Left cardiac atrium (tissue), 4 donors: ENCODE results near the gene OR4N2. TPM values are rescaled to one million over a fixed set of nuclear protein-coding genes. Genes with fewer than 3 reads are reported as not detected.
"Not testable (repeated sequence)": the region's sequence is repeated elsewhere in the genome, so short reads cannot be mapped to it uniquely, and the experiment has no call there.

Source experiments
- ATAC-seq, 2 donors: fragments of 200-7000 bp; cut with Tn5 transposase; one replicate each; pipeline ENCODE4 v1.9.1; 2020; ENCODE audit warnings: mild to moderate bottlenecking in 2 of 2, moderate library complexity in 2 of 2
- DNase-seq: peaks from one replicate; pipeline ENCODE4 v3.0.0-alpha.2; 2020
- intact Hi-C, 2 donors: fragments of 100-400 bp; cut with DNase I; formaldehyde crosslinking; loops; one replicate each; pipeline versions ENCODE4 v1.14.1 to v1.15.1; 2022 to 2023
- long read RNA-seq: library from polyadenylated mRNA; unstranded; transcript quantifications from one replicate; pipeline ENCODE4 v2.0.0, GENCODE V29; 2021
- total RNA-seq, 2 donors: library from RNA; stranded (reverse); fragmentation: NEBNext Ultra II Directional; extraction: Animal tissue kit (Norgen Biotek cat#: 25700); gene quantifications; one replicate each; pipeline ENCODE4 v1.2.1, GENCODE V29; 2021
- donor health status: DM: no; HTN: yes; CAD: no.
- donor health status: DM: no; HTN: yes; CAD: no; lungs with severe emphysema.
- donor health status: DM: yes; HTN: yes; CAD: no.
- donor health status: Dilated cardiomyopathy.

Gene OR4N2, protein sequence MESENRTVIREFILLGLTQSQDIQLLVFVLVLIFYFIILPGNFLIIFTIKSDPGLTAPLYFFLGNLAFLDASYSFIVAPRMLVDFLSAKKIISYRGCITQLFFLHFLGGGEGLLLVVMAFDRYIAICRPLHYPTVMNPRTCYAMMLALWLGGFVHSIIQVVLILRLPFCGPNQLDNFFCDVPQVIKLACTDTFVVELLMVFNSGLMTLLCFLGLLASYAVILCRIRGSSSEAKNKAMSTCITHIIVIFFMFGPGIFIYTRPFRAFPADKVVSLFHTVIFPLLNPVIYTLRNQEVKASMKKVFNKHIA
- not detected for total RNA-seq
- long read RNA-seq, result 0 reads

DNA sequence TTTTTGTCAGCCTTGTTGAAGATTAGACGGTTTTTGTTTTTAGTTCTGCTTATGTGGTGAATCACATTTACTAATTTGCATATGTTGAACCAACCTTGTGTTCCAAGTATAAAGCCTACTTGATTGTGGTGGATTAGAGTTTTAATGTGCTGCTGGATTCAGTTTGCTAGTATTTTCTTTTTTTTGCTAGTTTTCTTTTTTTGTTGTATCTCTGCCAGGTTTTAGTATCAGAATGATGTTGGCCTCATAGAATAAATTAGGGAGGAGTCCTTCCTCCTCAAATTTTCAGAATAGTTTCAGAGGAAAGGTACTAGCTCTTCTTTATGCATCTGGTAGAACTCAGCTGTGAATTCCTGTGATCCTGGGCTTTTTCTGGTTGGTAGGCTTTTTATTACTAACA lies at the start of gene OR4N2:
Gene OR4N2 (plus strand): TSS at position 301 of the 400 bp plus-strand sequence. CDS start 23,679 bp downstream, outside the sequence.
- DNase-seq, intact Hi-C loops, ATAC-seq: not testable (repeated sequence)

DNA sequence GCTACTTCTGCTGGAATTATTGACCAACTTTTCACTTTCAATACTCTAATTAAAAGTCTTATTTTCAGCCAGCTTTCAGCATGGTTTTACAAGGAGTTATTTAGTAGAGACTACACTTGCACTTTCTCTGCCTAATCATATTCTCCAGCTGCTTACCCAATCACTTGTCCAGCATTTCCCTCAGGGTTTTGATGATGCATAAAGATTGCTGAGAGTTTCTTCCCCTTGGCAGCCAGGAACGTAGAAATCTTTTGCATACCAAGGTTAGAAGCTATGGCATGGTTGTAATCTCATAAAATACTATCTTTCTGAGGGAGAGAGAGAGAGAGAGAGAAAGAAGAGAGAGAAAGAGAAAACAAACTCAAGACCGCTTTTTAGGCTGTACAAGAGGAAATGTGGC lies 49.4 kb upstream of the OR4N2 start:
- ATAC-seq, result peak in 1 of 2 donors; percentile 76
- intact Hi-C loops, result no loop called here
- no peak for DNase-seq

DNA sequence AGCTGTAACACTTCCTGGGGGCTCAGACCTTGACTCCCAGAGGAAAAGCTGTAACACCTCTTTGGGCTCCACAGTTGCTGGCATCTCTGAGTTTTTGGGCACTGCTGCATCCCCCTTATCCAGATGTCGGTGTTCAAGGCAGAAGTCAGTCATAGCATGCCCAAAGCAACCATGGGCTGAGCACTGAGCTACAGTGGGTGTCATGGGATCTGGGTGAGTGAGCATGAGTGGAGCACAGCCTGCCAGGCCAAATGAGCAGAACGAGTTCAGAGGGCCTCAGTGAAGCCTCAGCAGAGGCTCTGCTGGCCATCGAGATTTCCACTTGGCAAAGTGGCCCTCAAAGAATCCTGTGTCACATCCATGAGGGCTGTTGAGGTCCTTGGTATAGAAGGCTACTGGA lies 32.1 kb upstream of the OR4N2 start:
- DNase-seq, ATAC-seq, intact Hi-C loops: not testable (repeated sequence)

DNA sequence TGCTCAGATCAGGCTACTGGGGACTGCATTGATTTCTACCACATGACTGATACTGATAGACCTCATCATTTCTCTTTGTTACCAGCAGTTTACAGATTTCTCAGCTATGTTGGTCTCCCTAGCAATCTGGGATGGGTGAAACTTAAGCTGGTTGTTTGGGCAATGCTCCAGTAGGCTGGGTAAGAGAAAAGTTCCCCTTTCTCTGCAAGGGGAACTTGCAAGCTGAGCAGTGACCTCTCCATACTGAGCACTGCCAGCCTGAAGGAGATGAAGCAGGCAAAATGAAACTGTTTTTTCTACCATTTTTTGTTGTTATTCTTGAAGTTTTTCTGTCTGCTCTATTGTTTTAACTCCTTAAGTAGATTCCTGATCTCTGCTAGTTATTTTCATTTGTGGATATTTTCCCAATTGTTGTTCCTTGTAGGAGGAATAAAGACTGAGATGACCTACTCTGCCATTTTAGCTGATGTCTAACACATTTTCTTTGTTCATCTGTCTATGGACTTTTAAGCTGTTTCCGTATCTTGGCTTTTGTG lies 31.6 kb upstream of the OR4N2 start:
- no peak for DNase-seq
- ATAC-seq, result peak in 1 of 2 donors; percentile 71
- intact Hi-C loops, result no loop called here

DNA sequence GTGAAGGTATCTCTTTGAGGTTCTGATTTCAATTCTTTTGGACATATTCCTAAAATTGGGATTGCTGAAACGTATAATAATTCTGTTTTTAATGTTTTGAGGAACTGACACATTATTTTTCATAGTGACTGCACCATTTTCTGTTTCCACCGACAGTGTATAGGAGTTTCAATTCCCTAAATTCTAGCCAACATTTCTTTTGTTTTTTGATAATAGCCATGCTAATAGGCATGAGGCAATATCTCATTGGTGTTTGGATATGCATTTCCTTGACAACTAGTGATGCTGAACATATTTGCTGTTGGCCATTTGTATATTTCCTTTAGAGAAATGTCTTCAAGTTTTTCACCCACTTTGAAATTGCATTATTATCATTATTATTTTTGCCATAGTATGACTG lies 31.1 kb upstream of the OR4N2 start:
- peak in 1 of 2 donors; percentile 59 for ATAC-seq
- DNase-seq, intact Hi-C loops: not testable (repeated sequence)

DNA sequence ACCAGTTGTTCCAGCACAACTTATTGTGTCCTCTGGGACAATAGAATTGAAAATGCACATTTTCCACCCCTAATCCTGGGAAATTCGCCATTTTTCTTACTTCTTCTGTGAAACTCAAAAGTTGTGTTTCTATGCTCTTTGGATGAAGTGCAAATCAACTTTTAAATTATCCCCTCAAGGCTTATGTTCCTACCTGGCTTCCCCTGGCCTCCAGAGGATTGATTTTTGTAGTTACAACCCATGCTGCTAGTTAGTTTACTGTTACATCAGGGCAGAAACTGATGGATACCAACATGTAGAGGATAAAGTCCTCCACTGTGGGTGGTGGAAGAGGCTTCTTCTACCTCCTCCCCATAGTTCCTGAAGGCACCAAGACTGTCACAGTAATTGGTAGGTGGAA lies 30.4 kb upstream of the OR4N2 start, which contains the start of gene OR4M1:
Gene OR4M1 (plus strand): TSS at position 301 of the 400 bp plus-strand sequence. CDS start 6,819 bp downstream, outside the sequence.
- DNase-seq, intact Hi-C loops, ATAC-seq: not testable (repeated sequence)

DNA sequence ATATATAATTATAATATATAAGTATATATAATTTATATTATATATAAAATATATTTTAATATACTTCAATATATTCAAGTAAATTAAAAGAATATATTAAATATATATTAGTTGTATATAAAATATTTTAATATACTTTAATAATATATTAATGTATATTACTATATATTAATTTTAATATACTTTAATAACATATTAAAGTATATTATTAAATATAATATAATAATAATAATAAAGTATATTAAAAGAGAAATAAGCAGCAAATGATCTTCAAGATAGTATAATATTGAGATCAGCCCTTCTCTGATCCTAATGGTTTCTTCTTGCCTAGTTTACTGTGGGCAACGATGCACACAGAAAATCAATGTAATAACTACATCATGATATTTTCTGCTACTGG lies 28.0 kb upstream of the OR4N2 start:
- intact Hi-C loops, result no loop called here
- ATAC-seq, result no peak
- DNase-seq, result no peak

DNA sequence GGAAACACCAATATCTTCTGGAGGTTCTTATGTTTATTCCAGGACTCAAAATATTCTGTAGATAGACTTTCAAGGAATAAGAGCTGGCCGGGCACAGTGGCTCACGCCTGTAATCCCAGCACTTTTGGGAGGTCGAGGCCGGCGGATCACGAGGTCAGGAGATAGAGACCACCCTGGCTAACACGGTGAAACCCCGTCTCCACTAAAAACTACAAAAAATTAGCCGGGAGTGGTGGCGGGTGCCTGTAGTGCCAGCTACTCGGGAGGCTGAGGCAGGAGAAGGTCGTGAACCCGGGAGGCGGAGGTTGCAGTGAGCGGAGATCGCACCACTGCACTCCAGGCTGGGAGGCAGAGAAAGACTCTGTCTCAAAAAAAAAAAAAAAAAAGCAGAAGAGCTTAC lies 17.7 kb upstream of the OR4N2 start:
- intact Hi-C loops, result not testable (repeated sequence)

DNA sequence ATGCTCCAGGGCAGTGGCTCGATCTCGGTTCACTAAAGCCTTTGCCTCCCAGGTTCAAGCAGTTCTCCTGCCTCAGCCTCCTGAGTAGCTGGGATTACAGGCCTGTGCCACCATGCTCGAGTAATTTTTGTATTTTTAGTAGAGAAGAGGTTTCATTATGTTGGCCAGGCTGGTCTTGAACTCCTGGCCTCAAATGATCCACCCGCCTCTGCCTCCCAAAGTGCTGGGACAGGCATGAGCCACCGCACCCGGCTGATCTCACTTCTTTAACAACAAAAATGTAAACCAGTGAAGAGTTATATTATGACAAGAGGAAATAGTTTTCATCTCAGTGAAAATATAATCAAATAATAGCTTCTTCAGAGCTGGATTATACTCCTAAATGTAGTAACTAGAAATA lies 16.3 kb upstream of the OR4N2 start:
- DNase-seq, intact Hi-C loops, ATAC-seq: not testable (repeated sequence)

More for the DNA sequence above, 17.7 kb upstream of the OR4N2 start:
- ATAC-seq, DNase-seq: not testable (repeated sequence)

DNA sequence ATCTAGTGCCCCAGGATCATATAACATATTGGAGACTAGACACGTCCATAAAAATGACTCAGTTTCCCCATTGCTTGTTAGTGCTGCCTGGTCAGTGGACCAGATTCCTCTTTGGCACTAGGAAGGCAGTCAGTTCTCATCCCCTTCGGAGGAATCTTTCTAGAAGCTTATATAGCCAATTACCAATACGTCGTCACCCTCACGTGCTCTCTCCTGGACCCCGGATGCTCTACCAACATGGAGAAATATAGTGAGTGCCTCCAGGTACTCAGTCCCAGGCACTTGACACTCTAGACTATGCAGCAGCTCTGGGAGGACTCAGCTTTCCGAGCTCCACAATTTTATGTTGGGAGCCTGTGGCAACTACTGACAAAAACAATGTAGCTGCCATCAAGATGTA lies 15.4 kb upstream of the OR4N2 start:
- ATAC-seq, DNase-seq, intact Hi-C loops: not testable (repeated sequence)

DNA sequence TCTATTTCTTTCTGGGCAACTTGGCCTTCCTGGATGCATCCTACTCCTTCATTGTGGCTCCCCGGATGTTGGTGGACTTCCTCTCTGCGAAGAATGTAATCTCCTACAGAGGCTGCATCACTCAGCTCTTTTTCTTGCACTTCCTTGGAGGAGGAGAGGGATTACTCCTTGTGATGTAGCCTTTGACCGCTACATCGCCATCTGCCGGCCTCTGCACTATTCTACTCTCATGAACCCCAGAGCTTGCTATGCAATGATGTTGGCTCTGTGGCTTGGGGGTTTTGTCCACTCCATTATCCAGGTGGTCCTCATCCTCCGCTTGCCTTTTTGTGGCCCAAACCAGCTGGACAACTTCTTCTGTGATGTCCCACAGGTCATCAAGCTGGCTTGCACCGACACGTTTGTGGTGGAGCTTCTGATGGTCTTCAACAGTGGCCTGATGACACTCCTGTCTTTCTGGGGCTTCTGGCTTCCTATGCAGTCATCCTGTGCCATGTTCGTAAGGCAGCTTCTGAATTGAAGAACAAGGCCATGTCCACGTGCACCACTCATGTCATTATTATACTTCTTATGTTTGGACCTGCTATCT lies 7.0 kb upstream of the OR4N2 start:
- intact Hi-C loops, ATAC-seq, DNase-seq: not testable (repeated sequence)

DNA sequence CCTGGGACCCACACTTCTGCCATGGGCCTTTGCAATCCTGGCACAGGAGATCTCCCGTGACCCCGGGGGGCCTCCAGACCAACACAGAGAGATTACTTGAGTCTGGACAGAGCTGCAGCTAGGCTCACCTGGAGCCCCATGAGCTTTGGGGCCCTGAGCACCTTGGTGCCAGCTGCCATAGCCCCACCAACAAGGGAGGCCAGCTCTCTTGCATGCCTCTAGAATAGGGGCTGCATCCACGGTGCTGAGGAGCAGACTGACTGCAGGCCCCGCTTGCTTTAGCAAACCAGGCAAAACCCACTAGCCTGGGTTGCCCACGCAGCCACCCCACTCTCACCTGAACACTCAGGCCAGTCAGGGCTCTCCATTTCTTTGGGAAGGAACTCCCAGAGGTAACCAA lies 3.7 kb upstream of the OR4N2 start:
- ATAC-seq (no peak), DNase-seq (no peak)
- intact Hi-C loops, result no loop called here

DNA sequence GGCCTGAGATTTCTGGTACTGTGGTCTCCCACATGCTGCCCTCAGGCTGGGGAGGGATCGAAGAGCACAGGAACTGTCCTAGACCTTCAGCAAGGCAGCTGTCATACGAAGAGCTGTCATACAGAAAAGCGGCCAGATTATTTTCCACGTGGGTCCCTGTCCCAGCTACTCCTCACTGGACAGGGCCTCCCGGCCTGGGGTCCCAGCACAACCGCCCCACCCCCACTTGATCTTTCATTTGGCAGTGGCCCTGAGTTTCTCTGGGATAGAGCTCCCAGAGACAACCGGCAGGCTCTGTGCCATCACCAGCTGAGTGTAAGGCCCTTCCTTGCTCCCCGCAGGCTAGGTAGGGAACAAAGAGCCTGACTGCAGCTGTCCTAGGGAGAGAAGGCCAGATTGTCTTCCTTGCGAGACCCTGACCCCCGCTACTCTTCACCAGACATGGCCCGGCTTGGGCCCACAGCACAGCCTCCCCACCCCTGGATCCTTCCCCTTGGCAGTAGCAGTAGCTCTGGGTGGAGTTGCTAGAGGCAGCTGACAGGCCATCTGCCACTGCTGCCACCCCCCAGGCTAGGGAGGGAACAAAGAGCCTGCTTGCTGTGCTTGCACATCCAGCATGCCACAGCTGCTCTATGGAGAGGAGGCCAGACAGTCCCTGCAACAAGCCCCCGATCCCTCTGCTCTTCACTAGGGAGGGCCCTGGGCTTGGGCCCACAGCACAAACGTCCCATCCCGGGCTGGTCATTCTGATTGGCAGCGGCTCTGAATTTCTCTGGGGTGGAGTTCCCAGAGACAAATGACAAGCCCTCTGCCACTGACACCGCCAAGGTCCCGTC lies 3.1 kb upstream of the OR4N2 start:
- no peak for DNase-seq

DNA sequence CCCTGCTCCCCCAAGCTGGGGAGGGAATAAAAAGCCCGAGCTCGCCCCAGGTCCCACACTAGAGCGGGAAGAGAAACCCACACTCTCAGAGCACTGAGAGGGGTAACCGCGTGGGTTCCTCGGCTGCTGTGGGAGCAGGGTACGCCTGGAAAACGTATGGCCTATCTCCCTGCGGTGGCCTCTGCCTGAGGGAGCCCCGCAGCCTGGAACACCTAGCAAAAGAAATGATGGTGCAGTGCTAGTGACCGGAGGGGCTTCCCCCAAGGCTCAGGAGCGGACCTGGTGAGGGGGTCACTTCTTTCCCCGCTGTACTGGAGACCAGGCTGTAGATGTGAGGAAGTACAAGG lies 2.5 kb upstream of the OR4N2 start:
- ATAC-seq (no peak), DNase-seq (no peak)
- intact Hi-C loops, result no loop called here

More for the DNA sequence above, 3.1 kb upstream of the OR4N2 start:
- intact Hi-C loops, result no loop called here
- ATAC-seq, result no peak

DNA sequence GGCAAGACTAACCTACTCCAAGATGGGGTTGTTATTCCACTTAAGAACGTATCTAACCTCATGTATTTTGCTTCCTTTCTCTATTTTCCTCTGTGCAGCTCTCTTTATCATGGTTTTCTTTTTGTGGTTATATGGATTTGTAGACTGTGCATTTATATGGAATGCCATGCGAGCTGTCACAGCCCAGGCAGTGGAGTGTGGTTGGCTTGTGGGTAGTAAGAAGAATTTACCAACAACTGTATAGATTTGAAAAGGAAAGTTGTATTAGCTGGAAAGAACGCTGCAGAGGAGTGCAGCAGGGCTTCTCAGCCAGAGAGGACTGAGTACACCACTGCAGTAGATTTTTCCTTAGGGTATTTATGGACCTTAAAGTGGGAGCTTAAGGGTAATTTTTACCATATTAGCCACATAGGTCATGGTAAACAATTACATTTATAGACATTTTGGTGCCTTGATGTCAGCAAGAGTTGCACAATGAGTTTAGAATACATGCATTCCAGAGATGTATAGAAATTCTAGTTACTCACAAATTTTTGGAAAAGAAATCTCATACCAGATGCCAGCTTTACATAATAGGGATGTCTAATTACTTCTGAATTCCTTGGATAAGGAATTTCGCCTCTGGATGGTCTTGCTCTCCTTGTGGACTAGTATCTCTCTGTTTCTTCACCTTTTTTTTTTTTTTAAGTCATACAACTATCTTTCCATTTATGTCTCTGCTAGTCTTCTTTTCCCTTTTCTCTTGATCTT lies 9.8 kb downstream of the OR4N2 start:
- intact Hi-C loops, ATAC-seq, DNase-seq: not testable (repeated sequence)

DNA sequence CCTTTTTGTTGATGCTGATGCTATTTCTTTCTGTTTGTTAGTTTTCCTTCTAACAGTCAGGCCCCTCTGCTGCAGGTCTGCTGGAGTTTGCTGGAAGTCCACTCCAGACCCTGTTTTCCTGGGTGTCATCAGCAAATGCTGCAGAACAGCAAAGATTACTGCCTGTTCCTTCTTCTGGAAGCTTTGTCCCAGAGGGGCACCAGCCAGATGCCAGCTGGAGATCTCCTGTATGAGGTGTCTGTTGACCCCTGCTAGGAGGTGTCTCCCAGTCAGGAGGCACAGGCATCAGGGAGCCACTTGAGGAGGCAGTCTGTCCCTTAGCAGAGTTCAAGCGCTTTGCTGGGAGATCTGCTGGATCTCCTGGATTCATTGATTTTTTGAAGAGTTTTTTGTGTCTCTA lies 16.3 kb downstream of the OR4N2 start:
- intact Hi-C loops, ATAC-seq, DNase-seq: not testable (repeated sequence)

DNA sequence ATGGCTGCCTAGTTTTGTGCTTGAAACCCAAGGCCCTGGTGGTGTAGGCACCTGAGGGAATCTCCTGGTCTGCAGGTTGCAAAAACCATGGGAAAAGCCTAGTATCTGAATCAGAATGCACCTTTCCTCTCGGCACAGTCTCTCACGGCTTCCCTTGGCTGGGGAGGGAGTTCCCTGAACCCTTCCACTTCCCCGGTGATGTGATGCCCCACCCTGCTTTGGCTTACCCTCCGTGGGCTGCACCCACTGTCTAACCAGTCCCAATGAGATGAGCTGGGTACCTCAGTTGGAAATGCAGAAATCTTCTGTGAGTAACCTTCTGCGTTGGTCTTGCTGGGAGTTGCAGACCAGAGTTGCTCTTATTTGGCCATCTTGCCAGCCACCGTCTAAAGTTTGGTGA lies 17.4 kb downstream of the OR4N2 start:
- DNase-seq, ATAC-seq, intact Hi-C loops: not testable (repeated sequence)

DNA sequence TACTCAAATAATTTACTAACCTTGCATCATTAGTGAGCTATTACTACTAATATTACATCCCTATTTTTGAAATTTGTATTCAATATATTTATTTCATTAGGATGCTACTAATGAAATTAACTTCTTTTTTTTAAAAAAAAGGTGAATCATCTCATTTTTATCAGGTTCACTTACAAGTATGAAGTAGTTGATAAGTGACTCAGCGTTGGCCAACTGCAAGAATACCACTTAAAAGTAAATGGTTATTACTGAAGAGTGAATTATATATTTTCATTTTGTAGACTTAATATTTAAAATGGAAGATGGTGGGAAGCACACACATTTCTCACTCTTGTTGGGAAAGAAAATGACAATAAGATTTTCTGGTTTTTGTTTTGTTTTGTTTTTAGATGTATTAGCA lies 19.6 kb downstream of the OR4N2 start:
- ATAC-seq (peak in 1 of 2 donors; percentile 65), DNase-seq (no peak)
- intact Hi-C loops, result no loop called here

DNA sequence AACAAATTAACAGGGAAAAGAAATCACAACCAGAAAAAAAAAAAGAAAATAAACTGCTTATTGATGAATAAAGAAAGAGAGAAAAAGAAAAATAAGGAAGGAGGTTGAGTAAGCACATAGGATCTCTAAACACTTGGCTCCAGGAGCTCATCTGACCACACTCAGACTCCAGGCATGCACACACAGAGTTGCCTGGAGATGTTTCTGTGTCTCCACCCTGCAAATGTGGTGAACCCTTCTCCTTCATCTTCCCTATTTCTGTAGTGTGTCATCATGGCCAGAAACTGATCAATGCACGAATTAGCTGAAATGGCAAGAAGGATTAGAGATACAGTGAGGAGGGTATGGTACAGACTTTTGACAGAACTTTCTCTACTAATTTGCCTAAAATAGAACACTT lies 20.2 kb downstream of the OR4N2 start:
- DNase-seq (no peak), ATAC-seq (peak in 1 of 2 donors; percentile 98)
- intact Hi-C loops, result no loop called here
